Fibroblast of skin of back (primary cell): ENCODE data around the gene SPDYE2.
"Not testable (repeated sequence)": the region's sequence is repeated elsewhere in the genome, so short reads cannot be mapped to it uniquely, and the experiment has no call there.

ENCODE experiments used
- DNase-seq: peaks from one replicate; pipeline ENCODE4 v3.0.0-alpha.2; 2013

The SPDYE2 gene

GRCh38 chr7:102540604-102541003 lies 10.4 kb upstream of the SPDYE2 start:
- DNase-seq = not testable (repeated sequence)

GRCh38 chr7:102542083-102542482 lies 8.9 kb upstream of the SPDYE2 start:
- not testable (repeated sequence) for DNase-seq

DNA sequence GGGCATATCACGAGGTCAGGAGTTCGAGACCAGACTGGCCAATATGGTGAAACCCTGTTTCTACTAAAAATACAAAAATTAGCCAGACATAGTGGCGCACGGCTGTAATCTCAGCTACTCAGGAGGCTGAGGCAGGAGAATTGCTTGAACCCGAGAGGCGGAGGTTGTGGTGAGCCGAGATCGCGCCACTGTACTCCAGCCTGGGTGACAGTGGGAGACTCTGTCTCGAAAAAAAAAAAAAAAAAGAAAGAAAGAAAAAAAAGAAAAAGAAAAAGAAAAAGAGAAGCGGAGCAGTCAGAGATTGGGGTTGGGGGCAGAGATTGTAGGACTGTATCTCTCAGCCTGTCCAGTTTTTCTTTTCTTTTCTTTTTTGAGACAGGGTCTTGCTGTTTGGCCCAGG lies 8.3 kb upstream of the SPDYE2 start:
- not testable (repeated sequence) for DNase-seq

GRCh38 chr7:102543596-102543995 lies 7.4 kb upstream of the SPDYE2 start, which contains the start of gene UPK3BL2:
UPK3BL2 (minus strand) TSS chr7:102543696; CDS start chr7:102543636, 60 bp downstream.
- not testable (repeated sequence) for DNase-seq

- not testable (repeated sequence) for DNase-seq
Measured at GRCh38 chr7:102544372-102544771, 6.7 kb upstream of the SPDYE2 start.

- not testable (repeated sequence) for DNase-seq
Measured at GRCh38 chr7:102545288-102545687, 5.7 kb upstream of the SPDYE2 start.

DNA sequence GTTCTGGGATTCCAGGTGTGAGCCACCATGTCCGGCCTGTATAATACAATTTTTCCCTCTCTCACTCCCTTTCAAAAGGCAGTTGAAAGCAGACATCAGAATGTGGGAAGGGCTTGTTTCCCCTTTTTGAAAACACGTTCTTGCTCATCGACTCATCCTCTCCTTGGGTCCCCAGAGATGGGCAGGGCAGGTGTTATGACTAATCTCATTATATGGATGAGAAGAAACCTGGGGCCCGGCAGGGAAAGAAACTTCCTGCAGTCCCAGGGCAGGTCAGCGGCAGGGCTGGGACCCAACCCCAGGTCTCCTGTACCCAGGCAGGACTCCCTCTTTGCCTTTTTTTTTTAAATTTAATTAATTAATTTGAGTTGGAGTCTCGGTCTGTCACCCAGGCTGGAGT lies 4.7 kb upstream of the SPDYE2 start:
- not testable (repeated sequence) for DNase-seq

GRCh38 chr7:102568620-102569019 lies 17.6 kb downstream of the SPDYE2 start:
- DNase-seq = not testable (repeated sequence)

GRCh38 chr7:102572261-102573239 lies 21.5 kb downstream of the SPDYE2 start, which contains the start of gene POLR2J3:
POLR2J3 (minus strand) TSS chr7:102572583; CDS start chr7:102572521, 62 bp downstream.
- DNase-seq = peak; percentile 89

GRCh38 chr7:102574607-102575006 lies 23.6 kb downstream of the SPDYE2 start:
- DNase-seq = not testable (repeated sequence)

- not testable (repeated sequence) for DNase-seq
Measured at GRCh38 chr7:102576363-102576762, 25.3 kb downstream of the SPDYE2 start.

GRCh38 chr7:102577315-102578240 lies 26.6 kb downstream of the SPDYE2 start:
- DNase-seq = not testable (repeated sequence)

DNA sequence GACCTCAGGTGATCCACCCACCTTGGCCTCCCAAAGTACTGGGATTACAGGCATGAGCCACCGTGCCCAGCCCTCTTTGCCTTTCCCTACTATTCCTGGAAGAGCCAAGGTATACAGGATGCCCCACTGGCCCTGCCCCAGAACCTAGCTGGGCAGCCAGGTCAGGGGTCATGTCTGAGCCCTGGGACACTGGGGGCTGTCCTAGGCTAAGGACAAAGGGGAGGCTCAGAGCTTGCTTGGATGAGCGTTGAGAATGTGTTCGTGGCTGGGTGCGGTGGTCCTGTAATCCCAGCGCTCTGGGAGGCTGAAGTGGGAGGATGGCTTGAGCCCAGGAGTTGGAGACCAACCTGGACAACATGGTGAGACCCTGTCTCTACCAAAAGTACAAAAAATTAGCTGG lies 27.5 kb downstream of the SPDYE2 start:
- DNase-seq = not testable (repeated sequence)

DNA sequence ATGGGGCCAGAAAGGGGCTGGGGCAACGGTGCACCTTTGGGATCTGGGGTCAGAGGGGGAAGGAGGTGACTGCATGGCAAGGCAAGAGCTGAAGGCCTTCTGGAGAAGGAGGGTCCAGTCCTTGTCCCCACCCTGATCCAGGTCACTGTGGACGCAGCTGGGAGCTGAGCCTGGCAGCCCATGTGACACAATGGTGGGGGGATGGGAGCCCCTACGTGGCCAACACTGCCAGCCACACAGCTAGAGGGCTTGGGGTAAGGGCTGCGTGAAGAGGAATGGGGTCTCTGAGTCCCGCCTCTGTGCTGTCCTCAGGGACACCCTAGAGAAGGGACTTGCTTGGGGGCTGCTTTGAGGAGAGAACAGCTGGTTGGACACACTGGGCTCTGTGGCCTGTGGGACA lies 30.7 kb downstream of the SPDYE2 start:
- DNase-seq = not testable (repeated sequence)

DNA sequence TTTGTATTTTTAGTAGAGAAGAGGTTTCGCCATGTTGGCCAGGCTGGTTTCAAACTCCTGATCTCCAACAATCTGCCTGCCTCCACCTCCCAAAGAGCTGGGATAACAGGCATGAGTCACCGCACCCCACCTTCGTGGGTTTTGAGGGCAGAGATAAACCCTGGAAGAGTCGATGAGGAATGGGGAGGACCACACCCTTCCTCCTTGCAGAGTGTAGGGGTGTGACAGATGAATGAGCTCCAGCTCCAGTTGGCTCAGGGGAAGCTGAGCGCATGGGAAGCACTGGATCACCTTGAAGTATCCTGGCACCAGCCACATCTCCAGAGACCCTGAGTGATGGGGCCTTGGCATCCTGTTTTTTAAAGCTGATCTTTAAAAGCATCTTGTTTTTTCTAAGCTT lies 32.5 kb downstream of the SPDYE2 start:
- DNase-seq = not testable (repeated sequence)

DNA sequence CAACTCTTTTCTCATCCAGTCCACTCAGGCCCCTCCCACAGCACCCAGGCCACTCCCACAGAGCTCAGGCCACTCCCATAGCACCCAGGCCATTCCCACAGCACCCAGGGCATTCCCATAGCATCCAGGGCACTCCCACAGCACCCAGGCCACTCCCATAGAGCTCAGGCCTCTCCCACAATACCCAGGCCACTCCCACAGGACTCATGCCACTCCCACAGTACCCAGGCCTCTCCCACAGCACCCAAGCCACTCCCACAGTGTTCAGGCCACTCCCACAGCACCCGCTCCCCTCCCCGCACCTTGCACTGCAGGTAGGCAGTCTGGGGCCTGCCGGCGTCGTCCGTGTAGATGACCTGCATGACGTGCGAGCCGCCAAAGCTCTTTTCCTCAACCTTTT lies 38.8 kb downstream of the SPDYE2 start:
- DNase-seq = not testable (repeated sequence)

DNA sequence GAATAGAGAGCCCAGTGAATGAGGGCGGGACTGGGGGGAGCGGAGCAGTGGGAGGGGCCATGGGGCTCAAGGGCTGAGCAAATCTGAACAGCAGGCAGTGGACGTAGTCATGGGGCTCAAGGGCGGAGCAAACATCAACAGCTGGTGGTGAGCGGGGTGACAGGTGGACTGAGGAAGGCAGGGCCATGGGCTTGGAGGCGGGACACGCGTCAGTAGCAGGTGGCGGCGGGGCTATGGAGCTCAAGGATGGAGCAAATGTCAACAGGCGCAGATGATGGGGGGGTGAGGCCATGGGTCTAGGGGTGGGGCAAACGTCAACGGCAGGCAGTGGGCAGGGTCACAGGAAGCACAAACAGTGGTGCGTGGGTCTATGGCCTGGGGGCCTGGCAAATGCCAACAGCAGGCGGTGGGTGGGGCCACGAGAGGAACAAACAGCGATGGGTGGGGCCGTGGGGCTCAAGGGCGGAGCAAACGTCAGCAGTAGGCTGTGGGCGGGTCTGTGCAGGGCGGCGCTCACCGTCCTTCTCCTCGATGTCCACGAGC lies 41.5 kb downstream of the SPDYE2 start:
- DNase-seq = not testable (repeated sequence)

- DNase-seq = not testable (repeated sequence)
Measured at GRCh38 chr7:102593637-102594334, 42.8 kb downstream of the SPDYE2 start.

DNA sequence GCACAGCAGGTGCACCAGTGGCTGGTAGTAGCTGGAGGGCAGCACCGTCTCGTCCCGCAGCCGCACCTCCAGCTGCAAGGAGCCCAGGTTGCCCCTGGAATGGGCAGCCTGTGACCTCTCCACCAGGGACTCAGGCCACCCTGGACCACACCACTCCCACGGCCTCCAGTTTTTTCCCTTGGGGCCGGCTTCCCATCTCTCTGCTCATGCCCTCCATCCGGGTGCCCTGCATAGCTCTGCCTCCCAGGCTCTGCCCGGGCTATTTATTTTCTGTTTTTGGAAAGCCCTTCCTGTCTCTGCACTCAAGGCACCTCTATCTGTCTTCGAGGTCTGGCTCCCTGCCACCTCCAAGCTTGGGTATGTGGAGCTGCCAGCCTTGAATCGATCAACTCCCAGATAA lies 45.0 kb downstream of the SPDYE2 start:
- DNase-seq = not testable (repeated sequence)

- DNase-seq = not testable (repeated sequence)
Measured at GRCh38 chr7:102599699-102600098, 48.7 kb downstream of the SPDYE2 start.

GRCh38 chr7:102602317-102602716 lies 51.3 kb downstream of the SPDYE2 start:
- DNase-seq = not testable (repeated sequence)
